HL-60 (cell line): Measurements from ENCODE around the gene APOL3.
A peak's percentile ranks its signal among the peaks of the same experiment; 100 is the strongest.

Source experiments
- DNase-seq, 2 experiments: peaks; one replicate each; pipeline ENCODE4 v3.0.0-alpha.2; 2010 to 2020; ENCODE audit warnings: low read depth in 1 of 2, low spot score in 1 of 2
- H3K27ac ChIP-seq: fragments of 250-450 bp; sonication (Bioruptor Pico); replicated peaks from 2 replicates; pipeline ENCODE4 v1.5.1; 2020; ENCODE audit warnings: mild to moderate bottlenecking, moderate library complexity
- H3K27me3 ChIP-seq: fragments of 250-450 bp; sonication (Bioruptor Pico); 2 replicates; pipeline ENCODE4 v1.5.1; 2021; ENCODE audit warnings: mild to moderate bottlenecking, moderate library complexity; ENCODE audit not compliant: insufficient read depth, poor library complexity, severe bottlenecking
- H3K4me3 ChIP-seq: replicated peaks from 2 replicates; pipeline ENCODE4 v1.5.1; 2011; ENCODE audit warnings: mild to moderate bottlenecking, control low read depth, low read length; ENCODE audit not compliant: insufficient read depth
- GABPA ChIP-seq: IDR thresholded peaks from 2 replicates; pipeline ENCODE4 v1.6.1; 2012; ENCODE audit warnings: low read depth
- POLR2AphosphoS5 ChIP-seq: IDR thresholded peaks from 2 replicates; pipeline ENCODE4 v1.6.1; 2012; ENCODE audit warnings: low read depth
- SPI1 ChIP-seq: IDR thresholded peaks from 2 replicates; pipeline ENCODE4 v1.6.1; 2012; ENCODE audit warnings: low read depth, mild to moderate bottlenecking, borderline replicate concordance
- TF ChIP-seq, protein P1 (sequence below): IDR thresholded peaks from one replicate; pipeline ENCODE4 v1.5.1; 2011; ENCODE audit warnings: low read length, control low read depth, inconsistent platforms; ENCODE audit not compliant: insufficient read depth
- TF ChIP-seq, protein P2 (sequence below): IDR thresholded peaks from 2 replicates; pipeline ENCODE4 v1.6.1; 2012; ENCODE audit warnings: low read depth; ENCODE audit not compliant: insufficient replicate concordance

Gene APOL3

DNA sequence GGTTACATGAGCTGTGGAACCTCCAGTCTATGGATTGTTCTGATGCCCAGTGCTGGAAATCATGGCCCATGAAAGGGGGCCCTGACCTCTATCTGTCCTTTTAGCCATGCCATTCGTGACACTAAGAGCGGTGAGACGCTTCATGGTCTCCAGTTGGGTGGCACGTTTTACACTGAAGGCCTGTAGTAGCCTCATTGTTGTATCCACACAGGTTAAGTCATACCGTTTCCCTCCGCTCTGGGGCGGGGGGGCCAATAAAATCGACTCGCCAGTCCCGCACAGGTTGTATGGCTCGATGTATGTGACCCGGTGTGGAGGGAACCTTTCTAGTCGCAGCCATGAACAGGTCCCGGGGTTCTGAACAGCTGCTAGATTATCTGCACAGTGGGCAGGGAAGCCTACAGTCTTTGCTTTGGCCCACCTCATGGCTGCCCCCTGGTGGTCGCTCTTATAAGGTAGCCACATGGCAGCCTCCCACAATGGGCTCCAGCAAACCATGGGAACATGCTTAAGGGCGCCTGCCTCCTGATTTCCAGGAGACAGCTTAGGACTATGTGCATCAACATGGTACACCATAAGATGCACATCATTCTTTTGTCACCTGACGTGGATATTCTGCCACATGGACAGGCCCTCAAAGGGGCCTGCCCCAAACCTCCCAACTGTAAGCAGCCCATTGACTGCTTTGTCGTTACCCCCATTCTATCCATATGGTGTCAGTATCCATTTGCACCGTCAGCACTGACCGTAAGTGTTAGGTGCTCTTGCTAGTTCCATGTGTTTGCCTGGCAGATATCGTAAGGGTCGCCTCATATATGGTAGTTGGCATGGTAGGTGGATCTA is 19.7 kb upstream of the APOL3 start:
- Histone ChIP-seq H3K27ac (no peak overlapping the region), H3K4me3 (no peak overlapping the region), H3K27me3 (no peaks in the 10 kb centered on the region)
- no peak for TF ChIP-seq SPI1
- TF ChIP-seq, protein P1, sequence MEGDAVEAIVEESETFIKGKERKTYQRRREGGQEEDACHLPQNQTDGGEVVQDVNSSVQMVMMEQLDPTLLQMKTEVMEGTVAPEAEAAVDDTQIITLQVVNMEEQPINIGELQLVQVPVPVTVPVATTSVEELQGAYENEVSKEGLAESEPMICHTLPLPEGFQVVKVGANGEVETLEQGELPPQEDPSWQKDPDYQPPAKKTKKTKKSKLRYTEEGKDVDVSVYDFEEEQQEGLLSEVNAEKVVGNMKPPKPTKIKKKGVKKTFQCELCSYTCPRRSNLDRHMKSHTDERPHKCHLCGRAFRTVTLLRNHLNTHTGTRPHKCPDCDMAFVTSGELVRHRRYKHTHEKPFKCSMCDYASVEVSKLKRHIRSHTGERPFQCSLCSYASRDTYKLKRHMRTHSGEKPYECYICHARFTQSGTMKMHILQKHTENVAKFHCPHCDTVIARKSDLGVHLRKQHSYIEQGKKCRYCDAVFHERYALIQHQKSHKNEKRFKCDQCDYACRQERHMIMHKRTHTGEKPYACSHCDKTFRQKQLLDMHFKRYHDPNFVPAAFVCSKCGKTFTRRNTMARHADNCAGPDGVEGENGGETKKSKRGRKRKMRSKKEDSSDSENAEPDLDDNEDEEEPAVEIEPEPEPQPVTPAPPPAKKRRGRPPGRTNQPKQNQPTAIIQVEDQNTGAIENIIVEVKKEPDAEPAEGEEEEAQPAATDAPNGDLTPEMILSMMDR = peak; percentile 65
- DNase-seq = peak; percentile 31 to 64

GRCh38 chr22:36177160-36177559 is 16.6 kb upstream of the APOL3 start:
- Histone ChIP-seq H3K27me3 (peaks cover 3% of the 10 kb centered on the region), H3K27ac (no peak overlapping the region), H3K4me3 (no peak overlapping the region)
- TF ChIP-seq GABPA = no peak
- no peak for TF ChIP-seq SPI1
- no peak for DNase-seq

DNA sequence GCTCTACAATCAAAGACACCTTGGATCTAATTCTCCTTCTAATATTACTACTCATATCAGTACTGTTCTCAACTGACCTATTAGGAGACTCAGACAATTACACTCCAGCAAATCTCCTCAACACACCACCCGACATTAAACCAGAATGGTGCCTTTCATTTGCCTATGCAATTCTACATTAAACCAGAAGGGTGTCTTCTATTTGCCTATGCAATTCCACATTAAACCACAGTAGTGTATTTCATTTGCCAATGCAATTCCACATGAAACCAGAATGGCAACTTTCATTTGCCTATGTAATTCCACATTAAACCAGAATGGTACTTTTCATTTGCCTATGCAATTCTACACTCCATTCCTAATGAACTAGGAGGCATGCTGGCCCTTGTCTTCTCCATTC is 15.3 kb upstream of the APOL3 start:
- Histone ChIP-seq H3K27ac (no peak overlapping the region), H3K27me3 (peaks cover 3% of the 10 kb centered on the region), H3K4me3 (no peak overlapping the region)
- DNase-seq = no peak
- TF ChIP-seq POLR2AphosphoS5 (no peak), SPI1 (no peak), GABPA (no peak)
- TF ChIP-seq, protein P2, sequence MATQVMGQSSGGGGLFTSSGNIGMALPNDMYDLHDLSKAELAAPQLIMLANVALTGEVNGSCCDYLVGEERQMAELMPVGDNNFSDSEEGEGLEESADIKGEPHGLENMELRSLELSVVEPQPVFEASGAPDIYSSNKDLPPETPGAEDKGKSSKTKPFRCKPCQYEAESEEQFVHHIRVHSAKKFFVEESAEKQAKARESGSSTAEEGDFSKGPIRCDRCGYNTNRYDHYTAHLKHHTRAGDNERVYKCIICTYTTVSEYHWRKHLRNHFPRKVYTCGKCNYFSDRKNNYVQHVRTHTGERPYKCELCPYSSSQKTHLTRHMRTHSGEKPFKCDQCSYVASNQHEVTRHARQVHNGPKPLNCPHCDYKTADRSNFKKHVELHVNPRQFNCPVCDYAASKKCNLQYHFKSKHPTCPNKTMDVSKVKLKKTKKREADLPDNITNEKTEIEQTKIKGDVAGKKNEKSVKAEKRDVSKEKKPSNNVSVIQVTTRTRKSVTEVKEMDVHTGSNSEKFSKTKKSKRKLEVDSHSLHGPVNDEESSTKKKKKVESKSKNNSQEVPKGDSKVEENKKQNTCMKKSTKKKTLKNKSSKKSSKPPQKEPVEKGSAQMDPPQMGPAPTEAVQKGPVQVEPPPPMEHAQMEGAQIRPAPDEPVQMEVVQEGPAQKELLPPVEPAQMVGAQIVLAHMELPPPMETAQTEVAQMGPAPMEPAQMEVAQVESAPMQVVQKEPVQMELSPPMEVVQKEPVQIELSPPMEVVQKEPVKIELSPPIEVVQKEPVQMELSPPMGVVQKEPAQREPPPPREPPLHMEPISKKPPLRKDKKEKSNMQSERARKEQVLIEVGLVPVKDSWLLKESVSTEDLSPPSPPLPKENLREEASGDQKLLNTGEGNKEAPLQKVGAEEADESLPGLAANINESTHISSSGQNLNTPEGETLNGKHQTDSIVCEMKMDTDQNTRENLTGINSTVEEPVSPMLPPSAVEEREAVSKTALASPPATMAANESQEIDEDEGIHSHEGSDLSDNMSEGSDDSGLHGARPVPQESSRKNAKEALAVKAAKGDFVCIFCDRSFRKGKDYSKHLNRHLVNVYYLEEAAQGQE = no peak
- TF ChIP-seq, protein P1 = no peak

DNA sequence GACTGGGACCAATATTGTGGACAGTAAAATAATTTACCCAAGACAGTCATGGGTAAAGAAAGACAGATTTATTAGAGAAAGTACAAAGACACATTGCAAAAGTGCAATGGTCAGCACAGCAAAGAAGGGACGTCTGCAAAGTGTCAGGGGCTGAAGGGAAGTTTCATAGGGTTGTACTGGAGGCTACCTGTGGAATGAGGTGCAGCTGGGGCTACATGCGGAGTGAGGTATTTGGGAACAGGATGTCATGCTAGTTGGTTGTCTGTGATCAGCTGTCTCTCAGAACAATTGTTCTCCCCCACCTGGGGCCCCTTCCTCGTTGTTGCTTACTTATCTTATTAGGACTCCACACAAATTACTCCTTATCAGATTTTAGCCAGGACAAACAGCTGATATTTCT is 11.4 kb upstream of the APOL3 start:
- Histone ChIP-seq H3K4me3 (no peak overlapping the region), H3K27me3 (peaks cover 3% of the 10 kb centered on the region), H3K27ac (no peak overlapping the region)
- no peak for TF ChIP-seq POLR2AphosphoS5
- no peak for DNase-seq

DNA sequence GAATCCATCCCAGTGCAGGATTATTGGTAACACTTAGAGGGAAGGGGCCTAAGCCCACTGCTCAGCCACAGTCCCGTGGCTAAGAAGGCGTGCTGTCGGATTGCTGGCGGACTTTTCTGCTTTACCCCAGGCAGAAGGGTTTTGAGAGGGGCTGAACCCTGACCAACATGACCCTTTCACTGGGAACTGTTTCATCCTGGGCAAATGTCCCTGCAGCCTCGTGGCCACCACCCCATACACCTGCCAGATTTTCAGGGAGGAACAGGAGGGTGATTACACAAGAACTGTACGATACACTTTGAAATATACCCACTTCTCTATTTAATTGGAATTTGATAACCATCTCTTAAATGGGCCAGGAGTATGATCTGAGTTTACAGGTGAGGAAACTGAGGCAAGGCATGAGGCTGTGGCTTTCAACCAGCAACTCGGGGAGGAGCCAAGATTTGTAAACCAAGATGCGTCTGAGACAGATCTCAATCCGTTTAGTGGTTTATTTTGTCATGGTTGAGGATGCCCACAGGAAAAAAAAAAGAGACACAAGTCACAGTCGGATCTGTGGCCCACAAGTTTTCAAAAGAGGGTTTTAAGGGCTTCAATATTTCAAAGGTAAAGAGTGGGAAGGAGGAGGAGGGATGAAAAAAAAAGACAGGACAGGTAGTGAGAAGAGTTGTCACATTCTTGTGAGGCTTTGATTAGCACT is 6.1 kb upstream of the APOL3 start:
- Histone ChIP-seq H3K27me3 (peaks cover 5% of the 10 kb centered on the region), H3K27ac (no peak overlapping the region), H3K4me3 (no peak overlapping the region)
- TF ChIP-seq SPI1 (no peak), GABPA (no peak), POLR2AphosphoS5 (no peak)
- TF ChIP-seq, protein P2 = no peak
- TF ChIP-seq, protein P1 = no peak
- DNase-seq = no peak
